ENCODE measurements around the gene TPPP2. TPM values are rescaled to one million over a fixed set of nuclear protein-coding genes. Genes with fewer than 3 reads are reported as not detected.

TPPP2 gene
- total RNA-seq, 1 donor from 2014 or later, result 0.84 TPM

GRCh38 chr14:21060614-21061346, 30.8 kb downstream of the TPPP2 start:
- no peak for DNase-seq (ENCODE audit: low spot score, unreplicated experiment)
- peaks cover 30% of the 10 kb centered on the region for H3K4me1 Mint-ChIP-seq (ENCODE audit: low read depth)
- H3K27ac Mint-ChIP-seq, result peak overlapping the region; percentile 31
- no peaks in the 10 kb centered on the region for H3K9me3 Mint-ChIP-seq (ENCODE audit: low read depth)
- no peak for TF ChIP-seq CTCF (IDR thresholded peaks at IDR 0.05; ENCODE audit: unreplicated experiment)
- peak overlapping the region; percentile 8 for H3K4me3 Mint-ChIP-seq (ENCODE audit: low read depth)
- H3K36me3 Mint-ChIP-seq (ENCODE audit: insufficient read depth), result no peaks in the 10 kb centered on the region
- peaks cover 6% of the 10 kb centered on the region for H3K27me3 Mint-ChIP-seq

- TF ChIP-seq CTCF (IDR thresholded peaks at IDR 0.05; ENCODE audit: unreplicated experiment), result no peak
- no peak for DNase-seq (ENCODE audit: low spot score, unreplicated experiment)
- Mint-ChIP-seq H3K4me3 (ENCODE audit: low read depth) (no peak overlapping the region), H3K27ac (no peak overlapping the region), H3K4me1 (ENCODE audit: low read depth) (peaks cover 27% of the 10 kb centered on the region), H3K36me3 (ENCODE audit: insufficient read depth) (no peaks in the 10 kb centered on the region), H3K27me3 (peaks cover 9% of the 10 kb centered on the region), H3K9me3 (ENCODE audit: low read depth) (no peaks in the 10 kb centered on the region)
Observed at GRCh38 chr14:21061347-21061668, 31.3 kb downstream of the TPPP2 start.

- no peak overlapping the region for H3K4me3 Mint-ChIP-seq (ENCODE audit: low read depth)
- TF ChIP-seq CTCF (IDR thresholded peaks at IDR 0.05; ENCODE audit: unreplicated experiment), result no peak
- peak overlapping the region; percentile 84 for H3K27ac Mint-ChIP-seq
- H3K9me3 Mint-ChIP-seq (ENCODE audit: low read depth), result no peaks in the 10 kb centered on the region
- no peak for DNase-seq (ENCODE audit: low spot score, unreplicated experiment)
- H3K36me3 Mint-ChIP-seq (ENCODE audit: insufficient read depth), result no peaks in the 10 kb centered on the region
- H3K4me1 Mint-ChIP-seq (ENCODE audit: low read depth), result peaks cover 27% of the 10 kb centered on the region
- H3K27me3 Mint-ChIP-seq, result peaks cover 15% of the 10 kb centered on the region
Observed at GRCh38 chr14:21063479-21063878, 33.5 kb downstream of the TPPP2 start.

- Mint-ChIP-seq H3K4me1 (ENCODE audit: low read depth) (peaks cover 28% of the 10 kb centered on the region), H3K27ac (peak overlapping the region; percentile 43), H3K36me3 (ENCODE audit: insufficient read depth) (no peaks in the 10 kb centered on the region), H3K4me3 (ENCODE audit: low read depth) (no peak overlapping the region), H3K27me3 (peaks cover 22% of the 10 kb centered on the region), H3K9me3 (ENCODE audit: low read depth) (no peaks in the 10 kb centered on the region)
- no peak for TF ChIP-seq CTCF (IDR thresholded peaks at IDR 0.05; ENCODE audit: unreplicated experiment)
- DNase-seq (ENCODE audit: low spot score, unreplicated experiment), result no peak
Observed at GRCh38 chr14:21066882-21067502, 37.0 kb downstream of the TPPP2 start.

- H3K27me3 Mint-ChIP-seq, result peaks cover 22% of the 10 kb centered on the region
- peak; percentile 68 for TF ChIP-seq CTCF (IDR thresholded peaks at IDR 0.05; ENCODE audit: unreplicated experiment)
- peak; percentile 51 for DNase-seq (ENCODE audit: low spot score, unreplicated experiment)
- peaks cover 24% of the 10 kb centered on the region for H3K4me1 Mint-ChIP-seq (ENCODE audit: low read depth)
- peak overlapping the region; percentile 81 for H3K4me3 Mint-ChIP-seq (ENCODE audit: low read depth)
- H3K9me3 Mint-ChIP-seq (ENCODE audit: low read depth), result no peaks in the 10 kb centered on the region
- H3K27ac Mint-ChIP-seq, result peak overlapping the region; percentile 84
- H3K36me3 Mint-ChIP-seq (ENCODE audit: insufficient read depth), result peaks cover 5% of the 10 kb centered on the region
Observed at GRCh38 chr14:21068521-21069387, 38.7 kb downstream of the TPPP2 start.

All from progenitor cell of endocrine pancreas (in vitro differentiated cells).